ENCODE data around the gene RAX2. TPM values are rescaled to one million over a fixed set of nuclear protein-coding genes. Genes with fewer than 3 reads are reported as not detected.
"Not testable (repeated sequence)": the region's sequence is repeated elsewhere in the genome, so short reads cannot be mapped to it uniquely, and the experiment has no call there.

Gene RAX2
- total RNA-seq, 1 donor from 2014 or later, result not detected

- Histone ChIP-seq H3K4me1 (peaks cover 35% of the 10 kb centered on the region), H3K27me3 (no peaks in the 10 kb centered on the region), H3K36me3 (peaks cover 29% of the 10 kb centered on the region), H3K9me3 (no peaks in the 10 kb centered on the region), H3K27ac (peak within 1 kb of the TSS; percentile 99), H3K4me3 (peak within 1 kb of the TSS; percentile 97)
- intact Hi-C loops (cut with DNase I), result no loop called here
- DNase-seq (peak; percentile 100), ATAC-seq (peak; percentile 94)
- TF ChIP-seq CTCF (IDR thresholded peaks at IDR 0.05), result no peak
Measured at GRCh38 chr19:3762501-3763459, 9.2 kb downstream of the RAX2 start, which contains the start of gene MRPL54. Gene MRPL54 (plus strand): TSS chr19:3762682. CDS start chr19:3762701, 19 bp downstream.

DNA sequence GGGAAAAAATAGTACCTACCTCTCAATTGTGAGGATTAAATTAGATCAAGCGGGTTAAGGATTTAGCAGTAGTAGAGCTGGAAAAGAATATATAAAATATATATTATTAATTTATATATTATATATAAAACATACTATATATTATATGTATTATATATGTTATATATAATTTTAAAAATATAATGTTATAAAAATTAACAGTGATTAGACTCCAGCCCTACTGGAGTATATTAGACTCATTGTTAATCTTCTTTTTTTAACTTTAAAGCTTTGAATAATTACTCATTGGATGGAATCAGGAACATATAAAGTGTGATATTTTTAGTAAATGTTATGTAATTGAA, 9.9 kb downstream of the RAX2 start:
- Histone ChIP-seq H3K4me3 (peak overlapping the region; percentile 71), H3K27ac (peak overlapping the region; percentile 99), H3K9me3 (no peaks in the 10 kb centered on the region), H3K27me3 (no peaks in the 10 kb centered on the region), H3K36me3 (peaks cover 27% of the 10 kb centered on the region), H3K4me1 (peaks cover 35% of the 10 kb centered on the region)
- intact Hi-C loops (cut with DNase I), result no loop called here
- no peak for TF ChIP-seq CTCF (IDR thresholded peaks at IDR 0.05)
- DNase-seq (no peak), ATAC-seq (no peak)

GRCh38 chr19:3761382-3762129, 10.5 kb downstream of the RAX2 start, which contains the start of gene APBA3:
Gene APBA3 (minus strand): TSS chr19:3761692. CDS start chr19:3760264, 1,428 bp downstream.
- peaks cover 35% of the 10 kb centered on the region for H3K4me1 ChIP-seq
- DNase-seq, result peak; percentile 96
- H3K4me3 ChIP-seq, result peak within 1 kb of the TSS; percentile 97
- intact Hi-C loops (cut with DNase I), result no loop called here
- peak; percentile 67 for TF ChIP-seq CTCF (IDR thresholded peaks at IDR 0.05)
- peaks cover 25% of the 10 kb centered on the region for H3K36me3 ChIP-seq
- no peaks in the 10 kb centered on the region for H3K9me3 ChIP-seq
- peak within 1 kb of the TSS; percentile 99 for H3K27ac ChIP-seq
- peak; percentile 77 for ATAC-seq
- H3K27me3 ChIP-seq, result no peaks in the 10 kb centered on the region

- H3K4me1 ChIP-seq, result peaks cover 35% of the 10 kb centered on the region
- DNase-seq, result no peak
- peak overlapping the region; percentile 97 for H3K4me3 ChIP-seq
- intact Hi-C loops (cut with DNase I), result no loop called here
- H3K9me3 ChIP-seq, result no peaks in the 10 kb centered on the region
- no peak for TF ChIP-seq CTCF (IDR thresholded peaks at IDR 0.05)
- no peaks in the 10 kb centered on the region for H3K27me3 ChIP-seq
- peak overlapping the region; percentile 99 for H3K27ac ChIP-seq
- ATAC-seq, result no peak
- peaks cover 18% of the 10 kb centered on the region for H3K36me3 ChIP-seq
Measured at GRCh38 chr19:3760871-3761361, 11.1 kb downstream of the RAX2 start.

DNA sequence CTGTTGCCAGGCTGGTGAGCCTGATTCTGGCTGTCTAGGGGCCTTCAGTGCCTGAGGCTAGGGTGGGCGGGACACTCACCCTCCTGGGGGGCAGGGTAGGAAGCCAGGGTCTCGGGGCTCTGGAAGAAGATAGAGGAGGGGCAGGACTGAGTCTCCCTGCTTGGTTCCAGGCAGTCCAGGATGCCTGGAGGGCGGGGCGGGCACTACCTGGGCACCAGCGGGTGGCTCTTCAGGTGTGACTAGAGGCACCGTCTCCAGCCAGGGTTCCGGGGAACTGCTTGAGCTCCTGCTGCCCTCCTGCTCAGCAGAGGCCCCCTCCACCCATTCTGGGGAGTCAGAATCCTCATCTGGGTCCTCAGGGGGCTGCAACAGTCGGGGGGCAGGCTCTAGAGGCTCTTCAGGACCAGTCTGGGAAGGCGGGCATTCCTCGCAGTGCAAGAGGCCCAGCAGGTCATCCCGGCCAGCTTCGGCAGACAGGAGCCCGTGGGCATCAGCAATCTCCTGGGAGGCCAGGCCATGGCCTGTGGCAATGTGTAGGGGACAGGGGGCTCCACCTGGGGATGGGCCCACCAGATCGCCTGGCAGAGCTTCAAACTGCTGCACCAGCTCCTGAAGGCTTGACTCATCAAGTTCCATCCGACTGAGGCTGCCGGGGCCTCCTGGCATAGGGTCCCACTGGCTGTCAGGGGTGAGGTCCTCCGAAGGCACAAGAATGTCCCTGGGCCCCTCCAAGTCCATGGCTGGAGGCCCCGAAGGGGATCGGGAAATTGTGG, 12.4 kb downstream of the RAX2 start:
- no peak for ATAC-seq
- Histone ChIP-seq H3K9me3 (no peaks in the 10 kb centered on the region), H3K27ac (no peak overlapping the region), H3K4me1 (peaks cover 35% of the 10 kb centered on the region), H3K27me3 (no peaks in the 10 kb centered on the region), H3K4me3 (no peak overlapping the region), H3K36me3 (peaks cover 8% of the 10 kb centered on the region)
- TF ChIP-seq CTCF (IDR thresholded peaks at IDR 0.05), result no peak
- DNase-seq, result no peak
- intact Hi-C loops (cut with DNase I), result no loop called here

DNA sequence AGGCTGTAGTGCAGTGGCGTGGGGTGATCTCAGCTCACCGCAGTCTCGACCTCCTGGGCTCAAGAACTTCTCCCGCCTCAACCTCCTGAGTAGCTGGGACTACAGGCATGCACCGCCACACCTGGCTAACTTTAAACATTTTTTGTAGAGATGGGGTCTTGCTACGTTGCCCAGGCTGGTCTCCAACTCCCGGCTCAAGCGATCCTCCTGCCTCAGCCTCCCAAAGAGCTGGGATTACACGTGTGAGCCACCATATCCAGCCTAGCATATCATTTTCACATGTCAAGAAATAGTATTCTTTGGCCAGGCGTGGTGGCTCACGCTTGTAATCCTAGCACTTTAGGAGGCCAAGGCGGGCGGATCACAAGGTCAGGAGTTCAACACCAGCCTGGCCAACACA, 13.7 kb downstream of the RAX2 start:
- H3K36me3 ChIP-seq, result peaks cover 12% of the 10 kb centered on the region
- peaks cover 28% of the 10 kb centered on the region for H3K4me1 ChIP-seq
- intact Hi-C loops (cut with DNase I); H3K27me3 ChIP-seq; H3K9me3 ChIP-seq; DNase-seq; H3K4me3 ChIP-seq; ATAC-seq; H3K27ac ChIP-seq: not testable (repeated sequence)

DNA sequence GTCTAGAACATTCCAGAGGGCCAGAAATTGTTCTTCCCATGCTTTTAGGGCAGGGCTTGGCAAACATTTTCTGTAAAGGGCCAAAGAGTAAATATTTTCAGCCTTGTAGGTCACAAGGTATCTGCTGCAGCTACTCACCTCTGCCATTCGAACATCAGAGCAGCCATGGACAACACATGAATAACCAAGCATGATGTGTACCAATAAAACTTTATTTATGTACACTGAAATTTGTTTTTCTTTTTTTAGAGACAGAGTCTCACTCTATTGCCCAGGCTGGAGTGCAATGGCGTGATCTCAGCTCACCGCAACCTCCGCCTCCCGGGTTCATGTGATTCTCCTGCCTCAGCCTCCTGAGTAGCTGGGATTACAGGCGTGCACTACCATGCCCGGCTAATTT, 14.3 kb downstream of the RAX2 start:
- H3K9me3 ChIP-seq; DNase-seq; H3K4me3 ChIP-seq; intact Hi-C loops (cut with DNase I); H3K27me3 ChIP-seq; H3K27ac ChIP-seq; ATAC-seq: not testable (repeated sequence)
- peaks cover 18% of the 10 kb centered on the region for H3K36me3 ChIP-seq
- H3K4me1 ChIP-seq, result peaks cover 26% of the 10 kb centered on the region

Measured in upper lobe of right lung (tissue), 1 donor.